ENCODE data around the gene GRN. TPM values are rescaled to one million over a fixed set of nuclear protein-coding genes. Genes with fewer than 3 reads are reported as not detected.

GRN gene
- total and polyA plus RNA-seq, 11 donors: 44.6 to 451 (median 185) TPM

DNA sequence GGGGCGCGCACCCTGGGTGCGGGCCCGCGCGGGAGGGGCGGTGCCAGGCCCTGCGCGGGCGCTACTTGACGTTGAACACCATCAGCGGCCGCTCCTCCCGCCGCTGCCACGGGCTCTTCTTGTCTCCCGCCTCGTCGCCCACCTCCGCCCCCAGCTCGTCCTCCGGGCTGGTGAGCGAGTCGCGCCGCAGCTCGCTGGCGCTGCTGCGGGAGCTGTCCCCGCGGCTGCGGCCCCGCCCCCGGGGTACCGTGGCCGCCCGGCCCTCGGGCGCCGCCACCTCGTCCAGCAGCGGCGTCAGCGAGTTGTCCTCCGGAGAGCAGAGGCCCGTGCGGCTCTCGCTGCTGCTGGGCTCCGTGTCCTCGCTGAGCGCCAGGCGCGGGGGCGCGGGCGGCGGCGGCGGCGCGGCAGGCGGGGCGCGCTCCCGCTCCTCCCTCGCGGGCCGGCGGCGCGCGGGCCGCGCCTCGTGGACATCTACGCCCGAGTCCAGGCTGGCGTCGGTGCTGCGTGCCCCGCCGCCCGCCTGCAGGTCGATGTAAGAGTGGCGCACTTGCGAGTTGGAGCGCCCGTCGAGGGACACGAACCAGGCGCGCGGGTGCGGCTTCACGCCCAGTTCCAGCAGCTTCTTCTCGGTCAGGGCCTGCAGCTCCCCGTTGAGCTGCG is 8.7 kb downstream of the GRN start:
- Histone ChIP-seq H3K9me3 (no peaks in the 10 kb centered on the region), H3K36me3 (peaks cover 0 to 43% (median 31%) of the 10 kb centered on the region in 9 donors), H3K27ac (peak overlapping the region in 4 of 12 donors; percentile 37 to 54 (median 40)), H3K4me1 (peaks cover 0 to 7% (median 0%) of the 10 kb centered on the region in 12 donors), H3K4me3 (peak overlapping the region in 10 of 12 donors; percentile 23 to 58 (median 48)), H3K27me3 (no peaks in the 10 kb centered on the region)
- intact Hi-C loops (cut with DNase I): no loop called here
- ATAC-seq: peak in 2 of 4 donors; percentile 11 to 41
- peak in 1 of 5 donors; percentile 74 for DNase-seq
- TF ChIP-seq POLR2A (IDR thresholded peaks at IDR 0.05): no peak
- TF ChIP-seq, protein P1, sequence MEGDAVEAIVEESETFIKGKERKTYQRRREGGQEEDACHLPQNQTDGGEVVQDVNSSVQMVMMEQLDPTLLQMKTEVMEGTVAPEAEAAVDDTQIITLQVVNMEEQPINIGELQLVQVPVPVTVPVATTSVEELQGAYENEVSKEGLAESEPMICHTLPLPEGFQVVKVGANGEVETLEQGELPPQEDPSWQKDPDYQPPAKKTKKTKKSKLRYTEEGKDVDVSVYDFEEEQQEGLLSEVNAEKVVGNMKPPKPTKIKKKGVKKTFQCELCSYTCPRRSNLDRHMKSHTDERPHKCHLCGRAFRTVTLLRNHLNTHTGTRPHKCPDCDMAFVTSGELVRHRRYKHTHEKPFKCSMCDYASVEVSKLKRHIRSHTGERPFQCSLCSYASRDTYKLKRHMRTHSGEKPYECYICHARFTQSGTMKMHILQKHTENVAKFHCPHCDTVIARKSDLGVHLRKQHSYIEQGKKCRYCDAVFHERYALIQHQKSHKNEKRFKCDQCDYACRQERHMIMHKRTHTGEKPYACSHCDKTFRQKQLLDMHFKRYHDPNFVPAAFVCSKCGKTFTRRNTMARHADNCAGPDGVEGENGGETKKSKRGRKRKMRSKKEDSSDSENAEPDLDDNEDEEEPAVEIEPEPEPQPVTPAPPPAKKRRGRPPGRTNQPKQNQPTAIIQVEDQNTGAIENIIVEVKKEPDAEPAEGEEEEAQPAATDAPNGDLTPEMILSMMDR (IDR thresholded peaks at IDR 0.05): no peak
- WGBS, 4 donors: 27 to 54% (median 40%) methylated on average over 51 to 98 of the region's 98 CpGs

DNA sequence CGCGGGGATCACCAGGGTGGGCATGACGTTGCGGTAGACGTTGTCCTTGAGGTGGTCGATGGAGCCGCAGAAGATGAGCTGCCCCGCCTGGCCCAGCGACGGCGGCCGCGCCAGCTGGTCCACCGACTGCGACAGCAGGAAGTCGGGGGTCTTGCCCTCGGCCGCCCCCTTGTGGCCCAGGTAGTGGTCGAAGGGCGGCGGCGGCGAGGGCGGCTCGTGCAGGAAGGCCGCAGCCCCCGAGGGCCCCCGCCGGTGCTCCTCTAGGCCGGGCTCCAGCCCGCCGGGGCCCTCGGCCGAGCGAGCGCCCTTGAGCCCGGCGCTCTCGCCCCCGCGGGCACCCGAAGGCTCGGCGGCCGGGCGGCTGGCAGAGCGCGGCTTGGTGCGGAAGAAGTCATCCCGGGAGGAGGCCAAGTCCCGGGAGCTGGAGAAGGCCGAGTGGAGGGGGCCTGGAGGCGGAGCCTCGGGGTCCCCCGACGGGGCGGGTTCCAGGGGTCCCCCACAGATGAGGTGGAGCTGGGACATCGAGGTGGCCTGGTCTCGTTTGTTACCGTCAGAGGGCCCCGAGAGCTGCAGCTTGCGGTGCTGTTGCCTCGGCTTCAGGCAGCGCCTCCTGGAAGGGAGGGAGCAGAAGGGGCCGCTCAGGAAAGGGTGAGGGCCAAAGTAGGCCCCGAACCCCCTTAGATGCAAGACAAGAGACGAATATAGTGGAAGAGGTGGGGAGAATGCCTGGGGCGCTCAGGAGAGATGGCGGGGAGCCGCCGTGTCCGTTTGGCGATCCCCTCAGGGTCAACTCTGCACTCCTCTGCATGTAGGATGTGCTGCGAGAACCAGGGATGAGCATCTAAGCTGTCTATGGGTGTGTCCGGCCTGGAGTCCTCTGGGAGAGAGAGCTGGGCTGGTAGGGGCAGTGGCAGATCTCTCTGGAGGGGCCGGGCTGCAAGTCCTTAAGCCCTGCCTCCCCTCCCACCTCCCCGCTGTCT is 9.8 kb downstream of the GRN start:
- WGBS, 4 donors: 51 to 83% (median 57%) methylated on average over 38 to 77 of the region's 77 CpGs
- H3K27ac ChIP-seq: no peak overlapping the region
- peak in 3 of 5 donors; percentile 53 to 80 (median 64) for DNase-seq
- H3K36me3 ChIP-seq: peaks cover 0 to 32% (median 27%) of the 10 kb centered on the region in 9 donors
- peak in 1 of 4 donors; percentile 18 for ATAC-seq
- no peaks in the 10 kb centered on the region for H3K9me3 ChIP-seq
- H3K4me3 ChIP-seq: peak overlapping the region in 8 of 12 donors; percentile 22 to 58 (median 44)
- H3K27me3 ChIP-seq: no peaks in the 10 kb centered on the region
- TF ChIP-seq, protein P1 (IDR thresholded peaks at IDR 0.05): peak in 10 of 12 donors; percentile 16 to 59 (median 36)
- TF ChIP-seq POLR2A (IDR thresholded peaks at IDR 0.05): no peak
- intact Hi-C loops (cut with DNase I): no loop called here
- peaks cover 0 to 5% (median 0%) of the 10 kb centered on the region in 12 donors for H3K4me1 ChIP-seq

DNA sequence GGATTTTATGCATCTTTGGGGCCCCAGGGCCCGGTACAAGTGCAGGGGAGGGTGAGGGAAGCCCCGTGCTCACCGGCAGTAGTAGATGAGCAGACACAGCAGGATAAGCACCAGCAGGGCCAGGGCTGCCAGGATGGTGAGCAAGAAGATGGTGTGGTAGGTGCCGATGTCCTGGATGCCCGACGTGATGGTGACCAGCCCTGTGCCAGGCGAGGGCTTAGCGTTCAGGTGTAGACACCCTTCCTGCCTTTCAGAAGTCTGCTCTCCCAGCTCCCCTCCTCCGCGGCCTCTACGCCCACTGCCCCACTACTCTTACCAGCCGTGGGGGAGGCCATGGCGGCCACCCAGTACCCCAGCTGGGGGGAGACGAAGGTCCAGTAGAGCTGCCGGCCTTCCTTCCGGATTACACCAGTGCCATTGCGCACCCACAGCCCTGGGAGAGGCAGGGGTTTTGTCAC is 10.6 kb downstream of the GRN start:
- no peak for DNase-seq
- Histone ChIP-seq H3K4me3 (no peak overlapping the region), H3K27ac (no peak overlapping the region)

More for the DNA sequence above, 10.6 kb downstream of the GRN start:
- 85 to 89% (median 85%) methylated on average over 15 to 17 of the region's 17 CpGs for WGBS, 4 donors
- ATAC-seq: no peak
- Histone ChIP-seq H3K9me3 (no peaks in the 10 kb centered on the region), H3K27me3 (no peaks in the 10 kb centered on the region), H3K4me1 (peaks cover 0 to 5% (median 0%) of the 10 kb centered on the region in 12 donors), H3K36me3 (peaks cover 0 to 25% (median 22%) of the 10 kb centered on the region in 9 donors)
- TF ChIP-seq, protein P1 (IDR thresholded peaks at IDR 0.05): no peak
- TF ChIP-seq POLR2A (IDR thresholded peaks at IDR 0.05): no peak
- intact Hi-C loops (cut with DNase I): no loop called here
